Fibroblast of lung (primary cell): ENCODE results near the gene MTIF3. TPM values are rescaled to one million over a fixed set of nuclear protein-coding genes. Genes with fewer than 3 reads are reported as not detected.

ENCODE experiments used
- DNase-seq, 2 donors: peaks; one replicate each; pipeline versions ENCODE4 v3.0.0 to v3.0.0-alpha.2; 2010; ENCODE audit warnings: low read depth in 2 of 2
- H2AFZ ChIP-seq: 2 replicates; pipeline ENCODE4 v1.5.1; 2012; ENCODE audit warnings: low read length, control low read depth, inconsistent platforms
- H3K27ac ChIP-seq: 2 replicates; pipeline ENCODE4 v1.5.1; 2011; ENCODE audit warnings: low read length, control low read depth; ENCODE audit not compliant: insufficient read depth
- H3K27me3 ChIP-seq: 2 replicates; pipeline ENCODE4 v1.5.1; 2011; ENCODE audit warnings: mild to moderate bottlenecking, low read length; ENCODE audit not compliant: control insufficient read depth, insufficient read depth
- H3K36me3 ChIP-seq: 2 replicates; pipeline ENCODE4 v1.5.1; 2011; ENCODE audit warnings: low read length; ENCODE audit not compliant: control insufficient read depth, insufficient read depth
- H3K4me1 ChIP-seq: 2 replicates; pipeline ENCODE4 v1.5.1; 2011; ENCODE audit warnings: low read length; ENCODE audit not compliant: control insufficient read depth, insufficient read depth; ENCODE audit errors: extremely low read depth
- H3K4me2 ChIP-seq: 2 replicates; pipeline ENCODE4 v1.5.1; 2011; ENCODE audit warnings: low read length, control low read depth; ENCODE audit not compliant: insufficient read depth; ENCODE audit errors: extremely low read depth
- H3K4me3 ChIP-seq, 4 experiments: fragments of 200-600 bp in 1 of 4; sonication (generic) in 1 of 4; replicated peaks in 1 of 4; 2 replicates each; pipeline ENCODE4 v1.5.1; 2011 to 2016; ENCODE audit warnings: low read length in 4 of 4, low read depth in 3 of 4, mild to moderate bottlenecking in 3 of 4, control low read depth in 2 of 4, inconsistent platforms in 1 of 4, mixed read lengths in 1 of 4; ENCODE audit not compliant: insufficient read depth in 1 of 4; ENCODE audit errors: control extremely low read depth in 1 of 4
- H3K79me2 ChIP-seq: 2 replicates; pipeline ENCODE4 v1.5.1; 2012; ENCODE audit warnings: mild to moderate bottlenecking, low read length, inconsistent platforms; ENCODE audit not compliant: control insufficient read depth, insufficient read depth
- H3K9ac ChIP-seq: 2 replicates; pipeline ENCODE4 v1.5.1; 2011; ENCODE audit warnings: mild to moderate bottlenecking, low read length, control low read depth; ENCODE audit not compliant: insufficient read depth
- H3K9me3 ChIP-seq: 2 replicates; pipeline ENCODE4 v1.5.1; 2012; ENCODE audit warnings: low read depth, low read length; ENCODE audit not compliant: control insufficient read depth, insufficient read depth
- H4K20me1 ChIP-seq: 2 replicates; pipeline ENCODE4 v1.5.1; 2011; ENCODE audit warnings: low read length; ENCODE audit not compliant: control insufficient read depth, insufficient read depth; ENCODE audit errors: extremely low read depth
- CTCF ChIP-seq, 2 donors: IDR thresholded peaks in 1 of 2; conservative IDR thresholded peaks in 1 of 2; 1 replicate in 1 of 2; 2 replicates in 1 of 2; pipeline ENCODE4 v1.5.1; 2011 to 2012; ENCODE audit warnings: low read length in 2 of 2, control low read depth in 1 of 2, inconsistent platforms in 1 of 2, low read depth in 1 of 2, mild to moderate bottlenecking in 1 of 2
- EZH2 ChIP-seq: IDR thresholded peaks from 2 replicates; pipeline ENCODE4 v1.5.1; 2012; ENCODE audit warnings: low read length, control low read depth, mild to moderate bottlenecking; ENCODE audit errors: missing control alignments
- polyA plus RNA-seq, 2 donors: library from polyadenylated mRNA; depleted of rRNA in 1 of 2; stranded (reverse) in 1 of 2; unstranded in 1 of 2; fragments of >200 nt; gene quantifications; 2 replicates each; pipeline ENCODE4 v1.2.1, GENCODE V29; 2011 to 2012; ENCODE audit warnings: missing spikeins in 1 of 2
- total RNA-seq: library from RNA; depleted of rRNA; stranded (reverse); fragments of >200 nt; gene quantifications from 2 replicates; pipeline ENCODE4 v1.2.1, GENCODE V29; 2014

Gene MTIF3
- total and polyA plus RNA-seq, 2 donors (not counting 1 experiment from before 2014, with no cell fraction given), result 90.0 to 92.3 TPM

- Histone ChIP-seq H3K4me3 (no peak overlapping the region), H2AFZ (no peak overlapping the region), H4K20me1 (no peaks in the 10 kb centered on the region), H3K27me3 (peaks cover 5% of the 10 kb centered on the region), H3K9me3 (no peaks in the 10 kb centered on the region), H3K27ac (no peak overlapping the region), H3K4me1 (no peaks in the 10 kb centered on the region), H3K36me3 (no peaks in the 10 kb centered on the region), H3K9ac (no peak overlapping the region), H3K4me2 (no peak overlapping the region), H3K79me2 (no peaks in the 10 kb centered on the region)
- no peak for TF ChIP-seq EZH2
- no peak for TF ChIP-seq CTCF (conservative IDR thresholded peaks at IDR 0.05 in 1 of 2, IDR thresholded peaks at IDR 0.05 in 1 of 2; ENCODE audit: low read depth in 1 of 2, low read length in 2 of 2)
- DNase-seq, result no peak
These were observed 15.2 kb upstream of the MTIF3 start for GRCh38 chr13:27465611-27466010.

GRCh38 chr13:27463500-27463899, 13.1 kb upstream of the MTIF3 start:
- no peak overlapping the region for H3K9ac ChIP-seq
- peaks cover 5% of the 10 kb centered on the region for H3K27me3 ChIP-seq
- H3K4me2 ChIP-seq, result no peak overlapping the region
- no peak overlapping the region for H3K27ac ChIP-seq
- no peaks in the 10 kb centered on the region for H3K9me3 ChIP-seq
- no peaks in the 10 kb centered on the region for H4K20me1 ChIP-seq
- H2AFZ ChIP-seq, result no peak overlapping the region
- H3K36me3 ChIP-seq, result no peaks in the 10 kb centered on the region
- TF ChIP-seq CTCF (conservative IDR thresholded peaks at IDR 0.05 in 1 of 2, IDR thresholded peaks at IDR 0.05 in 1 of 2; ENCODE audit: low read depth in 1 of 2, low read length in 2 of 2) (no peak), EZH2 (no peak)
- no peak for DNase-seq
- H3K79me2 ChIP-seq, result no peaks in the 10 kb centered on the region
- H3K4me1 ChIP-seq, result no peaks in the 10 kb centered on the region
- H3K4me3 ChIP-seq, result no peak overlapping the region

DNA sequence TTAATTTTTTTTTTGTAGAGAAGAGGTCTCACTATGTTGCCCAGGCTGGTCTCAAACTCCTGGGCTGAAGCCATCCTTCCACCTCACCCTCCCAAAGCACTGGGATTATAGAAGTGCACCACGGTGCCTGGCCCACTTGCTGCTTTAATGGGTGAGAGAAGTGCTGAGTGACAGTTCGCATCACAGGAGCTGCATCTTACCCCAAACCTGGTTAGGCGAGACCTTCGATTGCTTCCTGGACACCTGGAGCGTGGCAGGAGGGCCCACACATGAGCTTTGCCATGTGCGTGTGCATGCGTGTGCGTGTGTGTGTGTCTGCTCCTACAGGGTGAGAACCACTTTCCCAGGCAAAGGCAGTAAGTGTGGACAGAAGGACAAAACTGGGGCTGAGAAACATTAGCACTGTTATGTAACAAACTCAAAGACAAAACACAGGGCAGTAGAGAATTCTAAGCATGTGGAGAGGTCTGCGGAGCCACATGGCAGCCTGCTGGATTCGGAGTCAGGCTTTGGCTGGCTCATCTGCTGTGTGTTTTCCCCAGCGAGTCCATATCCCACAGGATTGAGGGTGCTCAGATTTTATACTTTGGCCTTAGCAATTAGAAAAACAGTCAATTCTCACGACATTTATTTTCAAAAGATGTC, 11.7 kb upstream of the MTIF3 start:
- Histone ChIP-seq H3K4me2 (no peak overlapping the region), H2AFZ (no peak overlapping the region)
- DNase-seq, result no peak

More for the DNA sequence above, 11.7 kb upstream of the MTIF3 start:
- no peaks in the 10 kb centered on the region for H3K4me1 ChIP-seq
- no peak for TF ChIP-seq EZH2
- no peak for TF ChIP-seq CTCF (conservative IDR thresholded peaks at IDR 0.05 in 1 of 2, IDR thresholded peaks at IDR 0.05 in 1 of 2; ENCODE audit: low read depth in 1 of 2, low read length in 2 of 2)
- H3K27me3 ChIP-seq, result peaks cover 7% of the 10 kb centered on the region
- H3K4me3 ChIP-seq, result no peak overlapping the region
- H3K79me2 ChIP-seq, result no peaks in the 10 kb centered on the region
- no peaks in the 10 kb centered on the region for H3K9me3 ChIP-seq
- no peaks in the 10 kb centered on the region for H3K36me3 ChIP-seq
- H3K27ac ChIP-seq, result no peak overlapping the region
- no peak overlapping the region for H3K9ac ChIP-seq
- no peaks in the 10 kb centered on the region for H4K20me1 ChIP-seq
